Gastrocnemius medialis (tissue), 4 donors: ENCODE data around the gene ADAM19.

Experiments
- POLR2A ChIP-seq, 2 donors: fragments of 450-650 bp; IDR thresholded peaks; one replicate each; pipeline ENCODE4 v1.6.1; 2017; ENCODE audit warnings: antibody characterized with exemption in 2 of 2, mild to moderate bottlenecking in 2 of 2, moderate library complexity in 2 of 2
- TF ChIP-seq, protein P1 (sequence below), 5 experiments: fragments of 450-650 bp in 3 of 5; fragments of 200-600 bp in 2 of 5; sonication (generic) in 2 of 5; IDR thresholded peaks in 4 of 5; conservative IDR thresholded peaks in 1 of 5; 1 replicate in 4 of 5; 2 replicates in 1 of 5; pipeline ENCODE4 v1.5.1; 2016 to 2019; ENCODE audit warnings: antibody characterized with exemption in 5 of 5, mild to moderate bottlenecking in 3 of 5, moderate library complexity in 3 of 5

DNA sequence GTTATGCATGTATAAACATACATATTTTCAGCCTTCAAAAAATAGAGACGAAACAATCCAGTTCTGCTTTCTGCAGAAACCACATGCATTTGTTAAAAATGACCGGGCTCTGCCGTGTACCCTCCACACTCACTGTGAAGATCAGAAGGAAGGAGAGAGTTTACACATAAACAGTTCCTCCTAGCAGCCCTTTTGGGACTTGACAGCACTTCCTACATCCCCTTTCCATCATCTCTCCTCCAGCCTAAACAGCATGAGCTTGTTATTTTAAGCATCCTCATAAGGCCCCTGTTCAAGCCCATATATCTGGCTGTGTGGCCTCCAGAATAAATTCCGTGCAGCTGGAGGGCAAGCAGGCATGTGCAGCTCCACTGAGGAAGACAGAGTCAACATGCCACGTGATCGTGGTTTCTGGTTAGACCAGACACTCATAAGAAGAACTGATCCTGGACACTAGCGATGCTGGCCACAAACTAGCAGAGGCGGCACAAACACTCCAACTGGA, 73.4 kb downstream of the ADAM19 start:
- TF ChIP-seq, protein P1, sequence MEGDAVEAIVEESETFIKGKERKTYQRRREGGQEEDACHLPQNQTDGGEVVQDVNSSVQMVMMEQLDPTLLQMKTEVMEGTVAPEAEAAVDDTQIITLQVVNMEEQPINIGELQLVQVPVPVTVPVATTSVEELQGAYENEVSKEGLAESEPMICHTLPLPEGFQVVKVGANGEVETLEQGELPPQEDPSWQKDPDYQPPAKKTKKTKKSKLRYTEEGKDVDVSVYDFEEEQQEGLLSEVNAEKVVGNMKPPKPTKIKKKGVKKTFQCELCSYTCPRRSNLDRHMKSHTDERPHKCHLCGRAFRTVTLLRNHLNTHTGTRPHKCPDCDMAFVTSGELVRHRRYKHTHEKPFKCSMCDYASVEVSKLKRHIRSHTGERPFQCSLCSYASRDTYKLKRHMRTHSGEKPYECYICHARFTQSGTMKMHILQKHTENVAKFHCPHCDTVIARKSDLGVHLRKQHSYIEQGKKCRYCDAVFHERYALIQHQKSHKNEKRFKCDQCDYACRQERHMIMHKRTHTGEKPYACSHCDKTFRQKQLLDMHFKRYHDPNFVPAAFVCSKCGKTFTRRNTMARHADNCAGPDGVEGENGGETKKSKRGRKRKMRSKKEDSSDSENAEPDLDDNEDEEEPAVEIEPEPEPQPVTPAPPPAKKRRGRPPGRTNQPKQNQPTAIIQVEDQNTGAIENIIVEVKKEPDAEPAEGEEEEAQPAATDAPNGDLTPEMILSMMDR (IDR thresholded peaks at IDR 0.05 in 4 of 5, conservative IDR thresholded peaks at IDR 0.05 in 1 of 5), result no peak
- TF ChIP-seq POLR2A (IDR thresholded peaks at IDR 0.05), result no peak
